HG02678 (cell line): ENCODE measurements around the gene CLMP.
"Not testable (repeated sequence)": the region's sequence is repeated elsewhere in the genome, so short reads cannot be mapped to it uniquely, and the experiment has no call there.

Experiments
- ATAC-seq: cut with Tn5 transposase; IDR thresholded peaks from one replicate; pipeline ENCODE4 v1.9.1; 2021; ENCODE audit warnings: mild to moderate bottlenecking, moderate library complexity; ENCODE audit not compliant: unreplicated experiment

The CLMP gene

DNA sequence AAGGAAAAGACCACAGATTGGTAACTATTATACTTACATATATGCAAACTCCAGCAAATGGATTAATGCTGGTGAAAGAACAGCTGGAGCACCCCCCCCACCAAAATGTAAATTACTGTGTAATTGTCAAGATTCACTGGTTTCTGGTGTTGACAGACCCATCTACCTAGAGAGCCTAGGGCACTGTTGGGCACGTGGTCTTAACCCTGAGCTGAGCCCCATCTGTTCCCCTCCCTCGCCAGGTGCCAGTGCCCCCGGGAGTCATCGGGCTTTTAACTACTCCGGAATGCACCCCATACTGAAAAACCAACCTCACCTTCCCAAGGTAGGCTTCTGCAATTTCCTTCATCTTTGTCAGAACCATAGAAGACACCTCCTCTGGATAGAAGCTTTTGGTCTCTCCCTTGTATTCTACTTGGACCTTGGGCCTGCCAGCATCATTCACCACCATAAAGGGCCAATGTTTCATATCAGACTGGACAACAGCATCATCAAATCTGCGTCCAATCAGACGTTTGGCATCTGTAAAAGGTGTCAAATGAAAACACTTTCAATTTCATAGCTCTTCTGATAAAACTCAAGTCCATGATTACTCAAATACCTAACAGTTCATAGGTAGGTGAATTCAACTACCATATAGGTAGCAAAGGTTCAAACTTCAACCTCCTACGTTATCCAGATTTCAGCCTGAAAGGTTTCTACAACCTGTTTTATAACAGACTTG, 134.6 kb downstream of the CLMP start:
- ATAC-seq: no peak

DNA sequence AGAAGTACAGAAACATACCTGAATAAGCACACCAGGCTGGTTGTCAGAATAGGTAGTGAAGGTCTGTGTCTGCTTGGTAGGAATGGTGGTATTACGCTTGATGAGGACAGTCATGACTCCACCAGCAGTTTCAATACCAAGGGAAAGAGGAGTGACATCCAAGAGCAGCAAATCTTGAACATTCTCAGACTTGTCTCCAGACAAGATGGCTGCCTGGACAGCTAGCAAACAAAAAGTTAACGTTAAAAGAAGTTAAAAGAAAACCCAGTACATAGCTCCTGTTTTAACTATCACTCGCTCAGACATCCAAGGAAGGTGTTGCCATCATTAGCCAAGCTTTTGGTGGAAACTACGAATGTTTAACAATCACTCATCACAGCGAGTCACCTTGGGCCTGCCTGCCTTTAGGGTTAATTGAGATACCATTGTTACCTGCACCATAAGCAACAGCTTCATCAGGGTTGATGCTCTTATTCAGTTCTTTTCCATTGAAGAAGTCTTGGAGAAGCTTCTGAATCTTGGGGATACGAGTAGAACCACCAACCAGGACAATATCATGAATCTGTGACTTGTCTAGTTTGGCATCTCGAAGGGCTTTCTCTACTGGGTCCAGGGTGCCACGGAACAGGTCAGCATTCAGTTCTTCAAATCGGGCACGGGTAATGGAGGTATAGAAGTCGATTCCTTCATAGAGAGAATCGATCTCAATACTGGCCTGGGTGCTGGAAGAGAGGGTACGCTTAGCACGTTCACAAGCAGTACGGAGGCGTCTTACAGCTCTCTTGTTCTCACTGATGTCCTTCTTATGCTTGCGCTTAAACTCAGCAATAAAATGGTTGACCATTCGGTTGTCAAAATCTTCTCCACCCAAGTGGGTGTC, 135.8 kb downstream of the CLMP start:
- ATAC-seq: not testable (repeated sequence)

DNA sequence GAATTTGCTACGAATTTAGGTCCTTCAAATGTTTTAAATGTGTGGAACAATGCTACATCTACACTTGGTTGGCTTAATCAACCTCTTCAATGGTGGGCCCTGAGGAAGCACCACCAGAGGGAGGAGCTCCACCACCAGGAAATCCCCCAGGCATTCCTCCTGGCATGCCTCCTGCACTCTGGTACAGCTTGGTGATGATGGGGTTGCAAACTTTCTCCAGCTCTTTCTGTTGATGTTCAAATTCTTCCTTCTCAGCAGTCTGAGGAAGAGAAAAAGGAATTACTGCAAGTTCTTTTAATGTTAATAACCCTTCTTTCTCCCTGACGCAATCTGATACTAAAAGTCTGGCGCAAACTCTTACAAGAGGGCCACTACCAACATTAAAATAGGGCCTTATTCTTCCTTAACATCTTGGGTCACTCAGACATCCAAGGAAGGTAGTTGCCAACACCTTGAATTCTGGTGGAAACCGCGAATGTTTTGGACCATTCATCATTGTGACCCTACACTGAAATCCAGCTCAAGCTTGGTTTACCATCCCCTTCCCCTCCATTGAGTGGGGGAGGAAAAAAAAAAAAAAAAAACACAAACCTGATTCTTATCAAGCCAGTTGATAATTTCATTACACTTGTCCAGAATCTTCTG, 137.3 kb downstream of the CLMP start:
- no peak for ATAC-seq

DNA sequence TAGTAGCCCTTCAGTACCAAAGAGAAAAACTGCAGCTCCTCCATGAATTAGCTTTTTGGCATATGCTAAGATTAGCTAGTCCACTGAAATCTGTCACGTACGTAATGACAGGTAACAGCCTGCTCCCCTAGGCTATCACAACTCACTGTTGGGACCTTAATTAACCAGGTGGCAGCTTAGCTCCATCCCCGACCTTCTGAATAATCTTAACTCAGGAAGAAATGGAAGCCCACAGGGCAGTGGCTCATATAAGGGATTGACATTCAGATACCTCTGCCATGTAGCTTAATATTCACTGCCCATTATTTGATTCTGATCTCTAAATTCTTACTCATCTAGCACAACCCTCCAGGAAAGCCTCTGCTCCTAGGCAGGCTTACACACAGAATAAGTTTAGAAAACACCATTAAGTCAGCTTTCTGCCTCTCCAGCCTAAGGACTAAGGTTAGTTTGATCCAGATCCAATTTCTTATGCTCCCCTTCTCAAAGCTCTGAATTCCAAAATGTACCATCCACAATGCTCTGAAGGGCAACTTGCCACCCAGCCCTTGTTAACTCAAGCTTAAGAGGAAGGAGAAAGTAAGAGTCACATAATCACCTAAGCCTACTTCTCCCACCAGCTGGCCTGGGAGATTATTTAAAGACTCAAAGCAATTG, 138.1 kb downstream of the CLMP start:
- no peak for ATAC-seq

DNA sequence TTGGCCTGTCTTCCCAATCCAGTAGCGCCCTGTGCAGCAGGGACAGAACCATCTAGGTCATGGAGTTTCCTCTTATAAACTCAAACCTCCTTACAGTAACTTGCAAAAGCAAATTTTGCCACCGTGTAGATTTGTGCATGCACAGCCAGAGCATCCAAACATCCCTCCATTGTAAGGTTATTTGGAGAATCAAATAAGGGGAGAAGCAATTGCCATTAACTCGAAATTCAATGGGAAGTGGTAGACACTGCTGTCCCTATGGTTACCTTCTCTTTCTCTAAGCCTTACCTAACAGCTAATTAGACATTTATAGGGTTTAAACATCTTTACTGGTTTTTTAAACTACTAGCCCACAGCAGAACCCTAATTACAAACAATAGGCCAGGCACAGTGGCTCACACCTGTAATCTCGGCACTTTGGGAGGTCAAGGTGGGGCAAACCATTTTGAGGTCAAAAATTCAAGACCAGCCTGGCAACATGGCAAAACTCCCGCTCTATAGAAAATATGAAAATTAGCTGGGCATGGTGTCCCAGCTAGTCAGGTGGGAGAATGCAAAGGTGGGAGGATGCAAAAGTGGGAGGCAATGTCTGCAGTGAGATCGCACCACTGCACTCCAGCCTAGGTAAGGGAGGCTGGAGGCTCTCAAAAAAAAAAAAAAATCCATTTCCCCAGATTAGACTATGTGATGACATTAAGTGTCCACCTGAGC, 139.7 kb downstream of the CLMP start:
- no peak for ATAC-seq

DNA sequence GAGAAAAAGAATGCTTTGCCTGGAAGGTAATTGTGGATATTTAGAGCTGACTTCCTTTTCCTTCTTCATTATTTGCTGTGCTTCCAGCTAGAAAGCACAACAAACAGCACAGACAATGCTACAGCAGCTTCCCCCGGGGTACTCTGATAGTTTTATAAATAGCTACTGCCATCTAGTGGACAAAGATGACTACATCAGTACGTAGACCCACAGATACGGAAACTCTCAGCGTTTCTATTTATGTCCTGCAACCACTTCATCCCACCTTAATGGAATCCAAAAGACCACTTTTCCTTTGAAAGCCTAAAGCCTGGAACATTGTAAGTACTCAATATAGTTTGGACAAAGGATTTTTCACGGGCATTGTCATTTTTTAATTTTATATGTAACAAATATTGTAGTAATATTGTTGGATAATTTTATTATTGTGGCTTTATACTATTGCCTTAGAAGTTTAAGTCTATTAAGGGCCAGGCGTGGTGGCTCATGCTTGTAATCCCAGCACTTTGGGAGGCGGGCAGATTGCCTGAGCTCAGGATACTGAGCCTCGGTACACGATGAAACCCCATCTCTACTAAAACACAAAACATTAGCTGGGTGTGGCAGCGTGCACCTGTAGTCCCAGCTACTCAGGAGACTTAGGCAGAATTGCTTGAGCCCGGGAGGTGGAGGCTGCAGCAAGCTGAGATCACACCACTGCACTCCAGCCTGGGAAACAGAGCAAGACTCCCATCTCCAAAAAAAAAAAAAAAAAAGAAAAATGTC, 140.6 kb downstream of the CLMP start:
- peak; percentile 75 for ATAC-seq

DNA sequence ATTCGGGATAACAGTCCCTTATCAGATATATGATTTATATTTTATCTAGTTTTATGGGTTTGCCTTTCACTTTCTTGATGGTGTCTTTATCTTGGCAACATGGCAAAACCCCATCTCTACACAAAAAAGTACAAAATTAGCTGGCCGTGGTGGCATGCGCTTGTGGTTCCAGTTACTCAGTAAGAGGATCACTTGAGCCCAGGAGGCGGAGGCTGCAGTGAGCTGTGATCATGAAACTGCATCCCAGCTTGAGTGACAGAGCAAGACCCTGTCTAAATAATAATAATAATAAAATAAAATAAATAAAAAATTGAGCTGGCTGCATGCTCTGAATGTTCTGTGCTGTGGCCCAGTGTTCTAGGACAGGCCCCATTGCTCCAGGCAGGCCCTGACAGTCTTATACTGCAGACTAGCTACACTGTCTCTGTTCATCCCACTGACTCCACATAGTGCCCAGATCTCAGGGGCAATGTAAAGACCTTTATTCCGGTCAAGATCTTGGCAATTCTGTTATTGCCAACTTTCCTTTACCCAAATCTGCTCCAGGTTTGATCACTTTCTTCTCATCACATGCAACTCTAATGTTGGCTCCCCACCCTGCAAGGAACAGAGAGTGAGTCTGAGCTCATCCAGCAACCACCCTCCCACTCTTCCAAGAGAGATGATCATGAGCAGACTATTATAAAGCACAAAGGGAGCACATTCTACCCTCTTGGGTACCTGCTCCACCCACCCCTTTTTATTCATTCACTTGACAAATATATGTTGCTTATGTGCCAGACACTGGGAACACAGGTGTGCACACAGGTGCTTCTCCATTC, 141.9 kb downstream of the CLMP start:
- ATAC-seq: no peak

DNA sequence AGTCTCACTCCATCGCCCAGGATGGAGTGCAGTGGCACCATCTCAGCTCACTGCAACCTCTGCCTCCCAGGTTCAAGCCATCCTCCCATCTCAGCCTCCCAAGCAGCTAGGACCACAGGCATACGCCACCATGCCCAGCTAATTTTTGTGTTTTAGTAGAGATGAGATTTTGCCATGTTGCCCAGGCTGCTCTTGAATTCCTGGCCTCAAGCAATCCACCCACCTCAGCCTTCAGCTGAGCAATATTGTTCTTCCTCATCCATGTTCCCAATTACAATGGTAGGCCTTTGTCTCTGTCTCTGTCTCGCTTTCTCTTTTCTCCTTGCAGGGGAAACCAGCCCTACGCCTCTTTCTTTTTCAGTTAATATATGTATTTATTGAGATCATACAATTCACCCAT, 143.4 kb downstream of the CLMP start:
- no peak for ATAC-seq

DNA sequence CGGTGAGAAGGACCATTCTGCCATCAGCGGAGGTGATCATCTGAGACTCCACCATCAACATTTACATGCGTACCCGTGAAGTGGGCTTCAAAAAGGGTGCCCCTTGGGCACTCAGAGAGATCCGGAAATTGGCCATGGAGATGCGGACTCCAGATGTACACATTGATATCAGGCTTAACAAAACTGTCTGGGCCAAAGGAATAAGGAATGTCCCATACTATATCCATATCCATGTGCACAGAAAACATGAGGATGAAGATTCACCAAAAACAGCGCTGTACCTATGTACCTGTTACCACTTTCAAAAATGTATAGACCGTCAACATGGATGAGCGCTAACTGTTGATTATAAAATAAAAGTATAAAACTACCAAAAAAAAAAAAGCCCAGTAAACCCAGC, 143.9 kb downstream of the CLMP start:
- ATAC-seq: no peak

DNA sequence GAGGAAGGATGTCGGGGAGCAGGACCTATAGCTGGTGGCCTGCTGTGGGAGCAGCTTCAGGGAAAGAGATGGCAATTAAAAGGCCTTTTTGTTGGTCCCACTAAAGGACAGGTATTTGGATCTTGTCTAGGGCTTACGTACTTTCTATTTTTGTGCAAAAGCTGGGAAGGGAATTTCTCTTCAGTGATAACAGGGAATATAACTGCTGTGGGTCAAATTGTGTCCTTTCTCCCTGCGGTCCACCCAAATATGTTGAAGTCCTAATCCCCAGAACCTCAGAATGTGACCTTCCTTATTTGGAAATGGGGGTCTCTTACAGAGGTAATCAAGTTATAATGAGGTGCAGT, 147.1 kb downstream of the CLMP start:
- ATAC-seq: no peak

DNA sequence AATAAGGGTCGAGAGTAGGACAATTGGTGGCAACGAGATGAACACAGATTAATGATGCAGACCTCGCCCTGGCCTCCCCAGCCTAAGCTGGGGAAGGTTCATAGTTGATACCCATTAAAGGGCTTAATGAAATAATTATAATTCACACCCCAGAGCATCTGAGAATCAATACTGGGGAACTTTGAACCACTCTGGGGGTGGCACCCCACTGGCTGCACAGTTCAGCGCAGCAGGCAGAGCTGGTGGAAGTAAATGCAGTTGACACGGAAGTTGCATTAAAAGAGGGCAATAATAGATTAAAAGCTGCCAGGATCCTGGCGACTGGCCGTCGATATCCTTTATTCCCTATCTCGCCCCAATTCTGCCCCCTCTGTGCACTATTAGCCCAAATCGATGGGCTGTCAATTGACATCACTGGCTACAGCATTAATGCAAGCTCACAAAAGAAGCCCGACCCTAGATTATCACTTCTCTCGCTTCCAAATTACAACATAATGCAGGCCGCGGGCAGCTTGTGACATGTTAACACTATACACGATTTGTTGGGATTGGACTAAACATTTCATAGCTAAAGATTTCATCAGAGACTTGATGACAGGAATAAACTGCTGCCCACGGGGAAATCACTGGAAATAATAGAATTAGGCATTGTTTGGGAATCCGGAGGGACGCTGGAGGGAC, 147.6 kb downstream of the CLMP start:
- no peak for ATAC-seq

DNA sequence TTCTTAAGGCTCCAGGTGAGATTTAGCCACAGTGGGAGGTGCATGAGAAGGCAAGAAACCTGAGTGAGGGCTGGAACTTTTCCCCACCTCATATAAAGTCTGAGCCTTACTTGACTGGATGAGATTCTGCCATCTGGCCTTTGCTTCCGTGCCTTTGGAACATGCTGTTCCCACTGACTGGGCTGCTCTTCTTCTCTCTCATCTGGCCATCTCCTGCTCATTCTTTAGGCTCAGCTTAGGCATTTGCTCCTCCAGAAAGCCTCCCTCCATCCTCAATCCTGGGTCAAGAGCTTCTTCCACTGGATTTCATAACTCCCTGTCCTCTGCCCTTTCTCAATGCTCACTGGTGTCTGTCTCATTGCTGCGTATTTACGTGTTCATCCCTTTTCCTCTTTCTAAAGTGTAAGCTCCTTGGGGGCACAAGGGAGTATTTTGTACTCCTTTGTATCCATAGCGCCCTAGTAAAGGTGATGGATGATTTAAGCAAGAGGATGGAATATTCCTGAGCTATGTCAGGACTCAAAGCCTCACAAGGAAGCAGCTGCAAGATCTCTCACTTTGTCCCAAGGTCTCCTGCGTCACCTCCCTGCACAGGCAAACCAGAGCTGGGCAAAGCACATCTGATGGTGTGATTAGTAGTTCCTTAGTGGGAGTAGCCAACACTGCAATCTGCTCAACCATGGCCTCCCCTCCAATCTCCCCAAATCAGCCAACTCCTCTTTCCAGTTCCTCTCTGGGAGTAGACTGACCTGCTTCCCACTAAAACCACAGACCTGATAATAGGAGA, 148.4 kb downstream of the CLMP start:
- ATAC-seq: no peak

DNA sequence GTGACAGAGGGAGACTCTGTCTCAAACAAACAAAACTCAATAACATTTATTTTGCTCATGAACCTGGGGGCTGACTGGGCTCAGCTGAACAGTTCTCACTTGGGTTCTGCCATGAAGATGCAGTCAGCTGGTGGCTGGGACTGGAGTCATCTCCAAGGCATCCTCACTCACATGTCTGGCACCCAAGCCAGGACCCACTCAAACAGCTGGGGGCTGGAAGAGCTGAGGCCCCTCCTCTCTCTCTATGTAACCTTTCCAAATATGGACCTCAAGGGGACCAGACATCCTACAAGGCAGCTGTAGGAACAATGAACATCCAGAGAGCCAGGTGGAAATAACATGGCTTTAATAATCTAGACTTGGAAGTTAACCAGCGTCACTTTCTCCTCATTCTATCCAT, 149.9 kb downstream of the CLMP start:
- ATAC-seq: no peak

DNA sequence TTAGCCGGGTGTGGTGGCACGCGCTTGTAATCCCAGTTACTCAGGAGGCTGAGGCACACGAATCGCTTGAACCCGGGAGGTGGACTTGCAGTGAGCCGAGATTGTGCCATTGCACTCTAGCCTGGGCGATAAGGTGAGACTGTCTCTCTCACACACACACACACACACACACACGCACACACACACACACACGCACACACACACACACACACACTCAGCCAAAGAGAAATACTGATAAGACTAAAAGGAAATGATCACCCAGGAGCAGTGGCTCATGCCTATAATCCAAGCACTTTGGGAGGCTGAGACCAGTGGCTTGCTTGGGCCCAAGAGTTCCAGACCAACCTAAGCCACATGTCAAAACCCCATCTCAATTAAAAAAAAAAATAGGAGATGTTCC, 153.9 kb downstream of the CLMP start:
- ATAC-seq: no peak

DNA sequence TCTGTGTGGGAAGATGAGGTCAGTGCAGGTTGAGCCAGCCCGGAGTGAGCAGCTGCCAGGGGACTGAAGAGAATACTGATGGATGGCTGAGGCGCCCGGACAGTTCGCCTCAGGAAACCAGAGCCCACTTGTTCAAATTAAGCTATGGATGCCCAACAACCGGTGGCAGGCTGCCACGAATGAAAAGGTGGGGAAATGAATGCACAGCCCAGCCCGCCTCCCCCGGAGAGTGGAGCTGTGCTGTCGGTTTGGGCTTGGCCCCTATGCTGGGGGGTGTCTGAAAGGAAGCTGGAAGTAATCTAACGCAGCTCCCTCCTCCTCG, 155.0 kb downstream of the CLMP start:
- ATAC-seq: no peak

DNA sequence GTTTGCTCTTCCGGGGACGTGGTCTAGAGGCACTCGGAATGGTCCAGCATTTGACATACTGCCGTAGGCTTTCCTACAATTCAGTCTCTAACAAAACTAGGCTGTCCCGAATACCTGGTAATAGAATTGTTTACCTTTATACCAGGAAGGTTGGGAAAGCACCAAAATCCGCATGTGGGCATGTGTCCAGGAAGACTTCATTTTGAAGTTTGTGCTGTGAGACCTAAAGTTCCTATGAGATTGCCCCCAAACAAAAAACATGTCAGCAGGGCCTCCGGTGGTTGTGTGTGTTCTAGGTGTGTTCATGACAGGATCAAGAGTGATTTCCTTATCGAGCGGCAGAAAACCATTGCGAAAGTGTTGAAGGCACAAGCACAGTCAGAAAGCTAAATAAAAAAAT, 159.2 kb downstream of the CLMP start:
- ATAC-seq: no peak

DNA sequence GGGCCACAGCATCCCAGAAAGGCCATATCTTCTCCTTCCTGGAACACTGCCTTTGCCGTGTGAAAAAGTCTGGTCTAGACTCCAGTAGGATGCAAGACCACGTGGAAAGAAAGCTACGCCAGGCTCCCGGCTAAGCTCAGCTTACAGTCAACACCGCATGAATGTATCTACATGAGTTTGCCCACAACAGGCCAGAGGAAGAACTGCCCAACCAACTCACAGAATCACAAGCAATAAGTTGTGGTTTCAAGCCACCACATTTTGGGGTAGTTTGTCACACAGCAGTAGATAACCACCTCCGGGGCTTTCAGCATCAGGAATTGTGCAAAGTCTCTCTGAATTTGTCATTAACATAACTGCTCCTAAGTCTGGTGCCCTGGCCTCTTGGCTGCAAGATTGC, 160.5 kb downstream of the CLMP start:
- no peak for ATAC-seq

DNA sequence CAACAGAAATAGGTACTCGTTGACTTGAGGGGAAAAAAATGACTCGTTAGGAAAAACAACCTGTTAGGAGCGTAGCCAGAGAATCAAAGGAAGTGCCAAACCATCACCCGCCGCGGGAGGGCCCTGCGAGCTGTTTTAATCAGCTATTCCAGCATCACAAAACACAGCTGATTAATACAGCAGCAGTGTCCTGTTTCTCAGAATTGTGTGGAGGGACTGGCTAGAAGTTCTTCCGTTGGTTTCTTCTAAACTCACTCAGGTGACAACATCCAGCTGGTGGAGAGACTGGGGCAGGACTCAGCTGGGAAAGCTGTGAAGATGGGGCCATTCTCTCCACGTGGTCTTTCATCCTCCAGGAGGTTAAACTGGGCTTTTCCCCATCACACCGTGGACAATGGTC, 161.2 kb downstream of the CLMP start:
- ATAC-seq: no peak
